Esophagus muscularis mucosa (tissue), 4 donors: ENCODE results near the gene CABLES1. TPM values are rescaled to one million over a fixed set of nuclear protein-coding genes. Genes with fewer than 3 reads are reported as not detected.

Source experiments
- DNase-seq: peaks from one replicate; pipeline ENCODE4 v3.0.0-alpha.2; 2017; ENCODE audit errors: extremely low spot score
- H3K27ac ChIP-seq, 4 donors: fragments of 200-600 bp; sonication (generic); replicated peaks in 1 of 4; 1 replicate in 3 of 4; 2 replicates in 1 of 4; pipeline ENCODE4 v1.5.1; 2016 to 2019; ENCODE audit warnings: mild to moderate bottlenecking in 1 of 4
- H3K27me3 ChIP-seq, 4 donors: fragments of 200-600 bp; sonication (generic); one replicate each; pipeline versions ENCODE4 v1.5.1 to v1.6.0; 2016 to 2019
- H3K36me3 ChIP-seq, 4 donors: fragments of 200-600 bp; sonication (generic); one replicate each; pipeline ENCODE4 v1.5.1; 2016 to 2019
- H3K4me1 ChIP-seq, 4 donors: fragments of 200-600 bp; sonication (generic); one replicate each; pipeline ENCODE4 v1.5.1; 2016 to 2019
- H3K4me3 ChIP-seq, 4 donors: fragments of 200-600 bp; sonication (generic); 1 replicate in 2 of 4; 2 replicates in 2 of 4; pipeline ENCODE4 v1.5.1; 2016 to 2019; ENCODE audit warnings: mild to moderate bottlenecking in 4 of 4, moderate library complexity in 1 of 4
- H3K9me3 ChIP-seq, 4 donors: fragments of 200-600 bp; sonication (generic); 1 replicate in 3 of 4; 2 replicates in 1 of 4; pipeline ENCODE4 v1.5.1; 2016 to 2019
- CTCF ChIP-seq, 3 experiments: fragments of 200-600 bp in 2 of 3; fragments of 450-650 bp in 1 of 3; sonication (generic) in 2 of 3; IDR thresholded peaks; one replicate each; pipeline ENCODE4 v1.5.1; 2017 to 2019; ENCODE audit warnings: antibody characterized with exemption in 3 of 3, mild to moderate bottlenecking in 2 of 3, moderate library complexity in 1 of 3
- EP300 ChIP-seq: sonication (generic); formaldehyde crosslinking; IDR thresholded peaks from one replicate; pipeline ENCODE4 v1.6.1; 2017; ENCODE audit warnings: antibody characterized with exemption
- POLR2A ChIP-seq: fragments of 450-650 bp; IDR thresholded peaks from one replicate; pipeline ENCODE4 v1.6.1; 2017; ENCODE audit warnings: antibody characterized with exemption, moderate library complexity, mild to moderate bottlenecking, low read depth
- POLR2AphosphoS5 ChIP-seq, 2 donors: sonication (generic); formaldehyde crosslinking; IDR thresholded peaks; one replicate each; pipeline ENCODE4 v1.6.1; 2017; ENCODE audit warnings: antibody characterized with exemption in 2 of 2
- WGBS: methylation state at CpG from one replicate; pipeline ENCODE4 v1.1.5; 2018; 5-methylcytosine and 5-hydroxymethylcytosine counted together
- intact Hi-C: fragments of 100-400 bp; cut with DNase I; formaldehyde crosslinking; loops from one replicate; pipeline ENCODE4 v1.15.1; 2023
- total RNA-seq, 4 donors: library from RNA; depleted of rRNA; stranded (reverse); fragments of >200 nt; gene quantifications; one replicate each; pipeline versions ENCODE4 v1.1.0 to v1.2.1, GENCODE V29; 2016

Gene CABLES1
- total RNA-seq, 4 donors from 2014 or later = 3.8 to 8.3 (median 6.4) TPM

- TF ChIP-seq POLR2AphosphoS5 (IDR thresholded peaks at IDR 0.05) = no peak
- TF ChIP-seq CTCF (IDR thresholded peaks at IDR 0.05) = no peak
- TF ChIP-seq EP300 = no peak
- no peak overlapping the region for H3K4me3 ChIP-seq
- intact Hi-C loops = no loop called here
- no peak overlapping the region for H3K27ac ChIP-seq
- H3K27me3 ChIP-seq = no peaks in the 10 kb centered on the region
- no peaks in the 10 kb centered on the region for H3K9me3 ChIP-seq
- no peaks in the 10 kb centered on the region for H3K4me1 ChIP-seq
- 100% methylated on average over 8 of the region's 14 CpGs for WGBS
- DNase-seq = no peak
- peaks cover 0 to 4% (median 0%) of the 10 kb centered on the region in 4 donors for H3K36me3 ChIP-seq
Measured at GRCh38 chr18:23247896-23248295, 112.6 kb downstream of the CABLES1 start.

- 100% methylated on average over 2 of the region's 2 CpGs for WGBS
- TF ChIP-seq CTCF (IDR thresholded peaks at IDR 0.05) (no peak), POLR2A (no peak), EP300 (no peak), POLR2AphosphoS5 (IDR thresholded peaks at IDR 0.05) (no peak)
Measured at GRCh38 chr18:23248826-23249225, 113.5 kb downstream of the CABLES1 start.

GRCh38 chr18:23249348-23249747, 114.1 kb downstream of the CABLES1 start:
- H3K4me1 ChIP-seq = no peaks in the 10 kb centered on the region
- H3K27me3 ChIP-seq = no peaks in the 10 kb centered on the region
- no peak for TF ChIP-seq CTCF (IDR thresholded peaks at IDR 0.05)
- no peak for TF ChIP-seq EP300
- TF ChIP-seq POLR2AphosphoS5 (IDR thresholded peaks at IDR 0.05) = no peak
- no peak for TF ChIP-seq POLR2A
- WGBS = 93% methylated on average over 7 of the region's 7 CpGs
- intact Hi-C loops = no loop called here
- H3K9me3 ChIP-seq = no peaks in the 10 kb centered on the region
- H3K27ac ChIP-seq = no peak overlapping the region
- DNase-seq = no peak
- peaks cover 0 to 15% (median 0%) of the 10 kb centered on the region in 4 donors for H3K36me3 ChIP-seq
- no peak overlapping the region for H3K4me3 ChIP-seq

More at GRCh38 chr18:23248826-23249225, 113.5 kb downstream of the CABLES1 start:
- Histone ChIP-seq H3K9me3 (no peaks in the 10 kb centered on the region), H3K27ac (no peak overlapping the region), H3K4me1 (no peaks in the 10 kb centered on the region), H3K4me3 (no peak overlapping the region), H3K36me3 (peaks cover 0 to 11% (median 0%) of the 10 kb centered on the region in 4 donors), H3K27me3 (no peaks in the 10 kb centered on the region)
- DNase-seq = no peak
- intact Hi-C loops = no loop called here

GRCh38 chr18:23250893-23251656, 115.8 kb downstream of the CABLES1 start:
- 84% methylated on average over 13 of the region's 13 CpGs for WGBS
- DNase-seq = no peak
- no peaks in the 10 kb centered on the region for H3K9me3 ChIP-seq
- H3K27me3 ChIP-seq = no peaks in the 10 kb centered on the region
- H3K4me3 ChIP-seq = no peak overlapping the region
- no peak overlapping the region for H3K27ac ChIP-seq
- intact Hi-C loops = loop anchor here (5.0 kb wide), 1 partner anchor 51 kb away; no protein-coding TSS in a partner anchor
- TF ChIP-seq EP300 (no peak), POLR2A (no peak), CTCF (IDR thresholded peaks at IDR 0.05) (no peak)
- no peaks in the 10 kb centered on the region for H3K4me1 ChIP-seq
- H3K36me3 ChIP-seq = peaks cover 0 to 15% (median 0%) of the 10 kb centered on the region in 4 donors
